HG02759 (cell line): Measurements from ENCODE around the gene RTEL1.

Experiments
- ATAC-seq: cut with Tn5 transposase; IDR thresholded peaks from one replicate; pipeline ENCODE4 v1.9.1; 2021; ENCODE audit warnings: mild to moderate bottlenecking, moderate library complexity; ENCODE audit not compliant: unreplicated experiment

Gene RTEL1

GRCh38 chr20:63697868-63698545 is 39.9 kb downstream of the RTEL1 start:
- ATAC-seq, result no peak

- no peak for ATAC-seq
Observed at GRCh38 chr20:63698739-63699465, 40.8 kb downstream of the RTEL1 start.

- no peak for ATAC-seq
Observed at GRCh38 chr20:63699466-63700198, 41.5 kb downstream of the RTEL1 start.

GRCh38 chr20:63700199-63701050 is 42.3 kb downstream of the RTEL1 start:
- no peak for ATAC-seq

DNA sequence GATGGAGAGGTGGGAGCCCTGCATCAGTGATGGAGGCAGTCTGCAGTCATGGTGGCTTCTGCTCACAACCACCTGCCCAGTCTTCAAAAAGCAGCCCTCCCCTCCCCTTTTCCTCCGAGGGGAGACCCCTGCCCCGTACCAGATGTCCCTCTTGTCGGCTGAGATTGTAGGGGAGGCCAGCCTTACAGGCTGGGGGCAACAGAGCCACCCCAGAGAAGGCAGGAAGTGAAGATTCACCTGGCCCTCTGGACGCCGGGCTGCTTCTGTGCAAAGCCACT is 42.9 kb downstream of the RTEL1 start:
- no peak for ATAC-seq

DNA sequence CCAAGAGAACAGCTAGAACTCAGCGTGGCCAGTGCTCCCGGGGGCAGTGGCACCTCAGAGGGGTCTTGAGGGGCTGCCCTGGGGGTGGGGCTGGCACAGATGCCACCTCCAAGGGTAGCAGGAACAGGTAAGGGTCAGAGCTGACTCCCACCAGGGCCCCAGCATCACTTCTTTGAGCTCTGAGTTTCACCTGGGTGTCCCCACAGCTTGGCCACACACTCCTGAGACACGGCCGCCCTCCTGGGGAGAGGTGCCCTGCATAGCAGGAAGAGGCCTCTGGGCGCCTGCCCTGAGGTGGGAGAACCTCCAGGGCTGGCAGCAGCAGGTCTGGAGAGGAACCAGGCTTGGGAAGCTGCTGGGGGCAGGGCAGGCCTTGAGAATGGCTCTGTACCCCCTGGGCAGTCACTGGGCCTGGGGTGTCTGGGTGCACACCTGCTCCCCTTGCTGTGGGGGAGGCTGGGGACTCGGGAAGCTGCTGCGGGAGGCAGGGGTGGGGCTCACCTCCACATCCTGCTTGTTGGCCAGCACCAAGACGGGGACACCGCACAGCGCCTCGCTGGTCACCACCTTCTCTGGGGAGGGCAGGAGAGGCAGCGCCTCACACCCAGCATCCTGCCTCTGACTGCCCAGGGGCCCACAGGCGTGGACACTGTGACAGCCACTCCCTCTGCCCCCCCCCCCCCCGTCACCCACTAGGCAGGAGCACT is 43.4 kb downstream of the RTEL1 start:
- no peak for ATAC-seq

DNA sequence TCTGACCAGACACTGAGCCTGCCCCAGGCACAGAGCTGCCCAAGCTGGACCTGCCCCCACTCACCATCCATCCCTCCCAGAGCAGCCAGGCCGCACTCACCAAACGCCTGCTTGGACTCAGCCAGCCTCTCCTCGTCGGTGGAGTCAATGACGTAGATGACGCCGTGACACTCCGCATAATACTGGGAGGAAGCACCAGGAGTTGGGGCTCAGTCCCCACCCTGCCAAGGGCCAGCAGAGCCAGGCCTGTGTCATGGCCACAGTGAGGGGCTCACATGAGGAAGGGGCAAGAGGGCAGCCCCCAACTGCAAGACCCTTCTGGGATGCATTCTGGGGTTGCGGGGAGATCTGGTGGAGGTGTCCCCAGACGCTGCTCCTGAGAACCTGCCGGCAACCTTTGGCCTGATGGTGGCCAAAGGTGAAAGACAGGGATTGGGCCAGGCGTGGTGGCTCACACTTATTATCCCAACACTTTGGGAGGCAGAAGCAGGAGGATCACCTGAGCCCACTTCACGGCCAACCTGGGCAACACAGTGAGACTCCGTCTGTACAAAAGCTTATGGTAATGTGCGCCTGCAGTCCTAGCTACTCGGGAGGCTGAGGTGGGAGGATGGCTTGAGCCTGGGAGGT is 44.0 kb downstream of the RTEL1 start:
- ATAC-seq, result no peak

DNA sequence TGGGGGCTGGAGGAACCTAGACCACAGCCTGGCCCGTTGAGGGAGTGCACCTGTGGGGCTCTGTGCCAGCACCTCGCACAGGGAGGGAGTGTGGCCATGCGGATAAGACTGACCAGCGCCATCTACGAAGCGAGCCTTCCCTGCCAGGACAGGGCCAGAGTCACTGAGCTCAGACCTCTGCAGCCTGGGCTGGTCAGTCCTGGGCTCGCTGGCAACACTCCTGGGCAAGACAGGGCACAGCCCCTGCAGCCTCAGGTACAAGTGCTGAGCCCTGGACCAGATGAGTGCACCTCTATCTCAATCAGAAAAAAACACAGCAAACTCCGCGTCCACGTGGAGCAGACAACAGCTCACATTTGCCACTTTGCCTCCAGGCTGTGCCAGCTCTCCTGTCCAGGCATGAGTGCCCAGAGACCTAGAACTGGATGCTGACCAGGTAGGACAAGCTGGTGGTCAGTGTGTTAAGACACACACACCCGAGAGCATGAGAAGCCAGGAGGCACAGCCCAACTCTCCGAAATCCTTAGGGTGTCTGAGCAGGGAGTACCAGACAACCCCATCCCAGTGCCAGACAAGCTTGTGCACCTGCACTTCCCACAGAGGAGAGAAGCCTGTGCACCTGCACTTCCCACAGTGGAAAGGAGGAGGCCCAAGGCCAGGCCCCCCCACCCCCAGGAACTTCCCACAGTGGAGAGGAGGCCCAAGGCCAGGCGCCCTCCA is 44.8 kb downstream of the RTEL1 start:
- ATAC-seq, result no peak

GRCh38 chr20:63703471-63703975 is 45.4 kb downstream of the RTEL1 start:
- no peak for ATAC-seq

DNA sequence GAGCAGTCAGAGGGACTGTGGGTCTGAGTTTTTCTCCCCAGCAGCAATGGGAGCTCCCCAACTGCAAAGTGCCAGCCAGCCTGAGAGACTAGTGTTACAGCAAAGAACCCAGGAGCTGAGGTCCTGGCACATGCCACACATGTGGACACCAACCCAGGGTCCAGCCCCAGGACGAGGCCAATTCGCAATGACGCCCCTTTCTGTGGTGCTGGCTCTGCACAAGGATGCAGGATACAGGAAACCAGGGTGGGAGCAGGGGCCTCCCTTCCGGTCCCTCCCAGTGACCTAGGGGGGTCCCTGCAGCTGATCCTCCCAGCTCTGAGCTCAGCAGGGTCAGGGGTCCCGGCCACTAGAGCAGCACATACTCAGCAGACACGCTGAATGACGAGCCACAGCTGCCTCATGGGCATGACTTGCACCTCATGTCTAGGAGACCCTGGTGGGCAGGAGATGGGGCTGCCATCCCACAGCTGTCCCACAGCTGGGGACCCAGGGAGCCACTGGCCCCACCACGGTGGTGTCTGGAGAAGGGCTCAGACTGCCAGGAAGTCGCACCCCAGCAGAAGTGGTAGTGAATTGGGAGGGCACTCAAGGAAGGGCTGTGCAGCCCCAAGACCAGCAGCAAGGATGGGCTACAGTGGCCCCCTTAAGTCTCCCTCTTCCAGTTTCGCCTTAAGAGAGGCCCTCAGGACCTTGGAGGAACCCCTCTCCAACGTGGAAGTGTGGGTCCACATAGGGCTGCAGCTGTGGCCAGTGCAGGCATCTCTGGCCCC is 46.0 kb downstream of the RTEL1 start:
- ATAC-seq, result no peak

DNA sequence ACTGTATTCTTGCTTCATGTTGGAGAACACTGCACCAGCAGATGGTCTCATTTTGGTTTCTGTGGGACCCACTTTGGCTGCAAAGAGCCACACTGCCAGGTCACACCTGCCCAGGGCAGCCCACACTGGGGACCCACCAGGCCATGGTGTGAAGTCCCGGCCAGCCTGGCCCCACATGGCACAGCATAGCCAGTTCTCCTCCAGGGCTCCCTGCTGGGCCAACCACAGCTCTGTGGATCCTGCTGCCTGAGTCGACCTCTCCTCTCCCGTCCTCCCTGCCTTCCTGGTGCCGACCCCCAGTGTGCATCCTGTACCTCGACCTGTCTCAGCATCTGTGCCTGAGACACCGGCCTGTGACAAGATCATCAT is 46.6 kb downstream of the RTEL1 start:
- ATAC-seq, result no peak

DNA sequence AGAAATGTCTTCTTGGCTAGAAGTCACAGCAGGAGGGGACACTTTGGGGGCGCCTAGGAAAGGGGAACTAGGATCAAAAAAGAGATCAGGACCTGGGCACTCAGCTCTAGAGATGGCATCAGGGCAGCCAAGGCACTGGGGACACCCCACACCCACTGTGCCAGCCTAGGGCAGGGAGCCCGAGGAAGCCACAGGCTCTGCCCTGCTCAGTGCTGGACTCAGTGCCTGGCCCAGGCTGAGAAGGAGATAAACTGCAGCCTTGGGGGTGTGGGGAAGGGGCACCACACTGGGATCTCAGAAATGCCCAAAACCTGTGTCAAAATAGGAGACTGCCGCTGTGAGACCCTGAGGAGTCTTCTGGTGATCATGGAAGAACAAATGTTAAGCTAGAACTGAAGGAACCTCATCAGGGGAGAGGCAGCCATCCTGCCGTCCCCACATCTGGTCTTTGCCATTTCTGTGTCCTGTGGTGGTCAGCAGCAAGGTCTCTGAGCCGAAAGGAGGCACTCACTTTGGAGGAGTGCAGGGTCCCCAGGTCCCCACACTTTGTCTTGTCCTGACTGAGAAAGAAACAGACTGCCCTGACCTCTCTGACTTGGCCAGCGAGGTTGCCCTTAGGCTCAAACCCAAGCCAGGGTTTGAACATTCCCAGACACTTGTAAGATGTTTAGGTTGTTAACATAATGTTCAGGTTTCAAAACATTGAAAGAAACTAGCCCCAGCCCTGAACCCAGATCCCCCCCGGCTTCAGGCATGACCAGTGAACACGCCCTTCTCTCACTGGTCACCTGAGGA is 47.3 kb downstream of the RTEL1 start:
- no peak for ATAC-seq

GRCh38 chr20:63706027-63706695 is 48.0 kb downstream of the RTEL1 start:
- no peak for ATAC-seq

- ATAC-seq, result peak; percentile 12
Observed at GRCh38 chr20:63706852-63707557, 48.9 kb downstream of the RTEL1 start.

GRCh38 chr20:63707558-63708300 is 49.6 kb downstream of the RTEL1 start, which contains the start of the genes ARFRP1 and ZGPAT:
Gene ARFRP1 (minus strand): TSS chr20:63707976. CDS start chr20:63707091, 885 bp downstream.
Gene ZGPAT (plus strand): TSS chr20:63708039. CDS start chr20:63708581, 542 bp downstream.
- ATAC-seq, result peak; percentile 76
